NCI-H460 (cell line): Measurements from ENCODE around the gene STRC. TPM values are rescaled to one million over a fixed set of nuclear protein-coding genes. Genes with fewer than 3 reads are reported as not detected.
"Not testable (repeated sequence)": the region's sequence is repeated elsewhere in the genome, so short reads cannot be mapped to it uniquely, and the experiment has no call there.

ENCODE experiments used
- DNase-seq: peaks from one replicate; pipeline ENCODE4 v3.0.0-alpha.2; 2016; ENCODE audit warnings: low read depth; ENCODE audit errors: extremely low read depth
- small RNA-seq, 2 experiments: library from RNA; depleted of rRNA; stranded (forward); fragments of <200 nt; gene quantifications; one replicate each; pipeline ENCODE3, GENCODE V24; 2014
- total RNA-seq: library from RNA; depleted of rRNA; stranded (reverse); fragments of >200 nt; shearing (Covaris generic); gene quantifications from 2 replicates; pipeline ENCODE4 v1.2.3, GENCODE V29; 2014; rRNA removed

Gene STRC
- total RNA-seq, 1 experiment from 2014 or later = 0.22 TPM

- not testable (repeated sequence) for DNase-seq
Measured at GRCh38 chr15:43566615-43567014, 52.0 kb downstream of the STRC start.

GRCh38 chr15:43563793-43564192 is 54.8 kb downstream of the STRC start:
- not testable (repeated sequence) for DNase-seq

- DNase-seq = not testable (repeated sequence)
Measured at GRCh38 chr15:43562753-43563152, 55.8 kb downstream of the STRC start.

- DNase-seq = no peak
Measured at GRCh38 chr15:43552986-43553385, 65.6 kb downstream of the STRC start.

- DNase-seq = no peak
Measured at GRCh38 chr15:43552256-43552655, 66.3 kb downstream of the STRC start.

GRCh38 chr15:43550527-43551363 is 67.9 kb downstream of the STRC start:
- DNase-seq = no peak

Small RNA genes within 50 kb of the gene (small RNA-seq; reads per million reads assigned to genes)
- gene PDIA3P2 = 0 reads per million in 2 experiments
- 0 reads per million in 2 experiments for gene RNU6-554P
- 0 reads per million in 2 experiments for gene RNU6-610P

Other genes starting within 250 kb of the STRC start
- gene ZSCAN29, start 247.8 kb downstream of the STRC start, total RNA-seq = 38.6 and 44.2 TPM in 2 replicates
- gene TUBGCP4, start 247.7 kb downstream of the STRC start, total RNA-seq = 13.5 and 13.7 TPM in 2 replicates
- gene TP53BP1, start 125.6 kb downstream of the STRC start, total RNA-seq = 22.1 and 23.3 TPM in 2 replicates
- 7.7 and 7.8 TPM in 2 replicates for gene MAP1A, start 101.2 kb downstream of the STRC start, total RNA-seq
- 10.7 and 12.7 TPM in 2 replicates for gene PPIP5K1, start 28.6 kb downstream of the STRC start, total RNA-seq
- 1.5 and 2.4 TPM in 2 replicates for gene CKMT1B, start 24.8 kb downstream of the STRC start, total RNA-seq
- 1.5 TPM in 2 replicates for gene CATSPER2, start 30.0 kb upstream of the STRC start, total RNA-seq
- gene CKMT1A, start 75.1 kb upstream of the STRC start, total RNA-seq = 1.2 TPM in 2 replicates
- gene PDIA3, start 127.6 kb upstream of the STRC start, total RNA-seq = 290 and 370 TPM in 2 replicates
- 3.9 and 4.0 TPM in 2 replicates for gene ELL3, start 158.2 kb upstream of the STRC start, total RNA-seq
- 304 and 355 TPM in 2 replicates for gene SERF2, start 173.5 kb upstream of the STRC start, total RNA-seq
- 0.12 TPM in 1 of 2 replicates, not detected in the other for gene SERINC4, start 181.4 kb upstream of the STRC start, total RNA-seq
- 10.5 and 15.4 TPM in 2 replicates for gene HYPK, start 181.8 kb upstream of the STRC start, total RNA-seq
- gene MFAP1, start 205.9 kb upstream of the STRC start, total RNA-seq = 25.8 and 28.6 TPM in 2 replicates
- 18.9 and 20.8 TPM in 2 replicates for gene WDR76, start 208.2 kb upstream of the STRC start, total RNA-seq